GM13977 (cell line): ENCODE data around the gene CHRNB2.

Source experiments
- DNase-seq: peaks from one replicate; pipeline ENCODE4 v3.0.0; 2012; ENCODE audit warnings: low spot score
- CTCF ChIP-seq: IDR thresholded peaks from 2 replicates; pipeline ENCODE4 v1.5.1; 2012; ENCODE audit warnings: mild to moderate bottlenecking, control low read depth; ENCODE audit not compliant: insufficient read depth; ENCODE audit errors: extremely low read depth, missing control alignments
- in situ Hi-C: fragments of 300-500 bp; cut with MboI; formaldehyde crosslinking; loops from one replicate; pipeline ENCODE4 v1.12.0; 2022; ENCODE audit warnings: low sequenced_read_pairs, low pct_unique_long_range_greater_than_20kb, mixed read lengths, inconsistent platforms; ENCODE audit not compliant: unreplicated experiment

CHRNB2 gene

DNA sequence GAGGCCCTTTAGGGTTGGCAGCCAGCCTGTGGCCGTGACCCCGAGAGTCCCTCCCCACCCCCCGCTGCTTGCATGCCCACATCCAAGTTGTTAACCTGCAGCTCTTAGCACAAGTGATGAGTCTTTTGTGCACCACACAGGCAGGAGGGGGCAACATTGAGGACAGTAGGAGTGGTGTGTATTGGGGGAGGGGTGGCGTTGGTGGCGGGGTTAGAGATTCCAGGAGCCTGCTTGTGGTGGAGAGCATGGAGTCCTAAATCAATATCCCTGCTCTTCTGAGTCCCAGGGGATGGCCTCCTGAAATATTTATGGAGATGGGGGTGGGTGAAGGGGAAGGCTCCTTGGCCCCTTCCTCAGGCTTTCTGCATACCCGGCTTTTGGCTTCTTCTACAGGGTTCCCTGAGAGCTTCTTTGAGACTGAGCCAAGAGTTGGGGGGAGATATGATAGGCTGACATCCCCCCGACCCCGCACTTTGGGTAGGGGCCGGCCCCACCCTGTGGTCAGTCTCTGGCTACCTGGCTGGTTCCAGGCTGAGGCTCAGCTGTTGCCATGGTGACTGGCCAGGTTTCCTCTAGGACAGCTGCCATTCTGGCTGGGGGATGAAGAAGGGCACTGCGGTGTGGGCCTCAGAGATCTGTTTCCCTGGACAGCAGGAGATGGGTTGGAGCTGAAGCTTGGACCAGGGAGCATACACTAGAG, 5.0 kb downstream of the CHRNB2 start:
- no peak for TF ChIP-seq CTCF
- no peak for DNase-seq
- in situ Hi-C loops = loop anchor here (25.0 kb wide), 1 partner anchor 315 kb away; no protein-coding TSS in a partner anchor

GRCh38 chr1:154573168-154573510, 5.6 kb downstream of the CHRNB2 start:
- DNase-seq = no peak

GRCh38 chr1:154574716-154575115, 7.1 kb downstream of the CHRNB2 start:
- DNase-seq = no peak
- no peak for TF ChIP-seq CTCF
- in situ Hi-C loops = loop anchor here (25.0 kb wide), 1 partner anchor 313 kb away; no protein-coding TSS in a partner anchor

More at GRCh38 chr1:154573168-154573510, 5.6 kb downstream of the CHRNB2 start:
- in situ Hi-C loops = loop anchor here (25.0 kb wide), 1 partner anchor 314 kb away; no protein-coding TSS in a partner anchor
- TF ChIP-seq CTCF = no peak

DNA sequence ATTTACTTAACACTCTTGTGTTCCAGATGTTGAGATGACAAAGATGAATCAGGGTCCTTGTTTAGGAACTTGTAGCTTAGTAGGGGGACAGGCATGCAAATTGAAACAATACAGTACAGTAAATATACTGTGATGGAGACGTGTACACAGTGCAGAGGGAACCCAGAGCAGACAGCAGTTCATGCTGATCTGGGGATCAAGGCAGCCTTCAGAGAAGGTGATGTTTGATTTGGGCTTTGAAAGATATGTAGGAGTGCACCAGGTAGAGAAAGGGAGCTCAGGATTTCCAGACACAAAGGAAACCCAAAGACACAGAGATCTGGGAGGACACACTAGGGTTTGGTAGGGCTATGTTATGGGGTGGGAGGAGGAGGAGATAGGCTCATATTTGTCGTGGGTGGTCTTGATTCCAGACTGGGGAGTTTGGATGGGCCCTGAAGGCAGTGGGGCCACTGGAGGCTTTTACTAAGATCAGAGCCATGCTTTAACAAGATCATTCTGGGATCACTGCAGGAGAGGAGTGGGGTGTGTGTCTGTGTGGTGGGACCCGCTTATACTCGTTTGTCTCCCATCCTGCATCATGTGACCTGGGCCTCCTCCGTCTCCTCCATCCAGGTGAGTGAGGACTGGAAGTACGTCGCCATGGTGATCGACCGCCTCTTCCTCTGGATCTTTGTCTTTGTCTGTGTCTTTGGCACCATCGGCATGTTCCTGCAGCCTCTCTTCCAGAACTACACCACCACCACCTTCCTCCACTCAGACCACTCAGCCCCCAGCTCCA, 7.8 kb downstream of the CHRNB2 start:
- no peak for DNase-seq
- in situ Hi-C loops = no loop called here
- no peak for TF ChIP-seq CTCF

GRCh38 chr1:154575951-154576566, 8.5 kb downstream of the CHRNB2 start:
- no peak for DNase-seq
- no peak for TF ChIP-seq CTCF
- in situ Hi-C loops = no loop called here

DNA sequence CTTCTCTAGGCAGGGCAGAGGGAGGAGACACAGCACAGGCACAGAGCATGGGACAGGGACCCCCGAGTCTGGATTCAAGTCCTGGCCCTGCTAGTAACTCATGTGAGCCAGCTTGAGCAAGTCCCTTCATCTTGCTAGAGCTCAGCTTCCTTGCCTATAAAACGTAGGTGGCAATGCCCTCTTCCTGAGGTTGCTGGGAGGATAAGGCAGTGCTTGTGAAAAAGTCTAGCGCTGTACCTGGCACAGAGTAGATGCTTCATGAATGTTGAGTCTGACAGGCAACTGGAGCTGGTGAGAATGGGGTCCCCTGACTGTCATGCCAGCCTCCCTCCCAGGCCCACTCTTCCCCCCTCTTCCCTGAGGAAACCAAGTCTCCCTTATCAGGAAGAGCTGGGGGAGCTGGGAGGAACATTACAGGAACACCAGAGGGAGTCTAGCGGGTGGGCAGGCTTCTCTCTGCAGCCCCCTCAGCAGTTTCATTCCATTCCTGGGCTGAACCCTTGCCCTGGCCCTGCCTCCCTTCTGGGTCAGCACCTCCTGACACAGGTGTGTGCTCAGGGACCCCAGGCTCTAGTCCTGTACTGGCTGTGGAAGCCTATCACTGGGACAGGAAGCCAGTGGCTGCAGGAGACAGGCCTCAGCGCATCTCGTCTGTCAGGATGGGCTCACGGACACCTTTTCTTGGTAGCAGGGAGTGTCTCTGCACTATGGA, 9.9 kb downstream of the CHRNB2 start:
- in situ Hi-C loops = no loop called here
- no peak for TF ChIP-seq CTCF
- no peak for DNase-seq
